Head of caudate nucleus (tissue), 42 donors: ENCODE measurements around the gene SLC4A8.
A peak's percentile ranks its signal among the peaks of the same experiment; 100 is the strongest.

Experiments
- DNase-seq, 42 donors: peaks; one replicate each; pipeline versions ENCODE4 v3.0.0 to v3.0.0-alpha.2; 2020 to 2021; ENCODE audit warnings: mixed read lengths in 7 of 42
- intact Hi-C: fragments of 100-400 bp; cut with DNase I; formaldehyde crosslinking; loops from one replicate; pipeline ENCODE4 v1.15.0; 2022

The SLC4A8 gene

DNA sequence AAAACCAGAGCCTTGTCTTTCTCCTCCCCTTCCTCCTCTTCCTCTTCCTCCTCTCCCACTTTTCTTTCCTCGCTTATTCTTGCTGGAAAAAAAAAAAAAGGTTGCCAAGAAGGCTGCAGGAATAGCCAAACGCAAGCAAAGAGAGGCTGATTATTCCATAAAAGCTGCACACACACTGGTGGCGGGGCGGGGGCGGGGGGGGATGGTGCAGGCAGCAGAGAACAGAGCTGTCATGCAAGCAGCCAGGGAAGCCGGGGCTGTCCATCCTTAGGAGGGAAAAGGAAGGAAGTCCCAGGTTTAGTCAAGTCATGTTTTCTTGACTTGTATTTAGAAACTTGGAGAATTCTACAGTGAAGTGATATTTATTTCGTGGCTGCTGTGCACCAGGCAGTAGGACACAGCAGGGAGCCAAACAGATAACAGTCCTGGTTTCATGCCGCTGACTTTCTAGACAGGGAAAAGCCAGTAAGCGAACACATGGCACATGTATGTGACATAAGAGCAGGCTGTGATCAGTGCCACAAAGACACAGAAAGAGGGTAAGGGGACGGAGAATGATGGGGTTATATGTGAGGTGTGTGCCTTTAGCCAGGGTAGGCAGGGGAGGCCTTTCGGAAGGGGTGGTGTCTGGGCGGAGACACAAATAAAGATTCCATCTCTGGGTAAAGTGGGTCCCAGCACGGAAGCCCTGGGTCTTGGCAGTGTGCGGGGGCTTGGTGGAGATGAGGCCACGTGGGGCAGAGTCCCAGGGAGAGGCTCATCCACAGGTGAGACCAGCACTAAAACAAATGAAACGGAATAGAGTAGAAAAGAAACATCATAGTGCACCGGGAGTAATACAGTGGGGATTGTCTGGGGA lies 109.8 kb downstream of the SLC4A8 start:
- intact Hi-C loops: loop anchor here (5.0 kb wide), 1 partner anchor 112 kb away; the partner anchor contains the start of gene SLC4A8
- peak in 1 of 42 donors; percentile 15 for DNase-seq

DNA sequence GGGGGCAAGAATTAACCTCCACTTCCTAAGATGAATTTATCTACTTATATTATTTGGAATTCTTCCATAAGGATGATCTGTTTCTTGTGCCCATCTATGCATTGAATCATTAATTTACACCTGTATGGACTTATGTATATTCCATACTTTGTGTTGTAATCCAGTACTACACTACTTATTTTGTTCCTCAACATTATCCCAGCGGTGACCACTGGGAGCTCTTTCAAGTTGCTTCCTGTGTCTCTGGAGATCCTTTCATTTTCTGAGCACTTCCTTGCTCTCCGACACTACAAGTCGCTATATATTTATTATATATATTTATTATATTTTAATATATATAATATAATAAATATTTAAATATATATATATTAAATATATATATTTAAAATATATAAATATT lies 111.5 kb downstream of the SLC4A8 start:
- intact Hi-C loops: no loop called here
- DNase-seq: peak in 1 of 42 donors; percentile 30

- intact Hi-C loops: no loop called here
- peak in 1 of 42 donors; percentile 10 for DNase-seq
Observed at GRCh38 chr12:51538149-51538548, 113.5 kb downstream of the SLC4A8 start.

GRCh38 chr12:51538599-51538998 lies 114.0 kb downstream of the SLC4A8 start:
- intact Hi-C loops: no loop called here
- DNase-seq: peak in 1 of 42 donors; percentile 17

GRCh38 chr12:51540996-51541395 lies 116.4 kb downstream of the SLC4A8 start:
- intact Hi-C loops: no loop called here

GRCh38 chr12:51546097-51546496 lies 121.5 kb downstream of the SLC4A8 start:
- no peak for DNase-seq
- intact Hi-C loops: no loop called here

More at GRCh38 chr12:51540996-51541395, 116.4 kb downstream of the SLC4A8 start:
- DNase-seq: no peak

DNA sequence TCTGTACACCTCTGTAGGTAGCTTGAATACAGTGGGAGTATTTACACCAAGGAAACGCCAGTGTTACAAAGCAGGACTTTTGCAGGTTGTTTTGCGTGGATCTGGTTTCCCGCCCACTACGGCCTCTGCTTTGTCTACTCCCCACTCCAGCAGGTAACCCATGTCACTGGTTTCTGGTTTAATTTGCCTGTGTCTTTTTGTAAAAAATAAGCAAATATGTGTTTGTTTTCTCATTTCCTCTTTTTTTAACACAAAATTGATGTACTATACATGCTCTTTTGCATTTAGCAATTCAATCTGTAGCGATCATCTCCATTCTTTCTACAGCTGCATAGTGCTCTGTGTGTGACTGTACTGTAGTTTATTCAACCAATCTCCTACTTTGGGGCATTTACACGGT lies 123.0 kb downstream of the SLC4A8 start:
- intact Hi-C loops: no loop called here
- no peak for DNase-seq

- intact Hi-C loops: no loop called here
- no peak for DNase-seq
Observed at GRCh38 chr12:51548241-51548640, 123.6 kb downstream of the SLC4A8 start.

DNA sequence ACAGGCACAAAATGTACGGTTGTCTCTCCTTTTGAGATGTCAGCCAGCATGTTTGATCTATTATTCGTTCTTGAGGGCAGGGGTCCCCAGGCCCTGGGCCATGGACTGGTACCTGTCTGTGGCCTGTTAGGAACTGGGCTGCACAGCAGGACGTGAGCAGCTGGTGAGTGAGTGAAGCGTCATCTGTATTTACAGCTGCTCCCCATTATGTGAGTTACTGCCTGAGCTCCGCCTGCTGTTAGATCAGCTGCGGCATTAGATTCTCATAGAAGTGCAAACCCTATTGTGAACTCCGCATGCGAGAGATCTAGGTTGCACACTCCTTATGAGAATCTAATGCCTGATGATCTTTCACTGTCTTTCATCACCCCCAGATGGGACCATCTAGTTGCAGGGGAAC lies 125.0 kb downstream of the SLC4A8 start:
- intact Hi-C loops: no loop called here

More for the DNA sequence above, 125.0 kb downstream of the SLC4A8 start:
- no peak for DNase-seq
